Measurements from ENCODE around the gene ZNF746. TPM values are rescaled to one million over a fixed set of nuclear protein-coding genes. Genes with fewer than 3 reads are reported as not detected.
A peak's percentile ranks its signal among the peaks of the same experiment; 100 is the strongest.

ZNF746 gene
- total RNA-seq, 1 experiment from 2014 or later = 17.1 TPM

- TF ChIP-seq CTCF (IDR thresholded peaks at IDR 0.05) = no peak
- no peak for TF ChIP-seq EMX1 (CRISPR knock-in tag; IDR thresholded peaks at IDR 0.05)
- no peak for TF ChIP-seq JUN (CRISPR knock-in tag; IDR thresholded peaks at IDR 0.05)
- TF ChIP-seq AR (CRISPR knock-in tag; IDR thresholded peaks at IDR 0.05) = no peak
- TF ChIP-seq NFE2L1 (CRISPR knock-in tag; IDR thresholded peaks at IDR 0.05) = no peak
- TF ChIP-seq ZMAT4 (CRISPR knock-in tag; IDR thresholded peaks at IDR 0.05) = no peak
- no peak for TF ChIP-seq IRF2 (CRISPR knock-in tag; IDR thresholded peaks at IDR 0.05; ENCODE audit: borderline replicate concordance, low read depth)
- TF ChIP-seq ZNF425 (CRISPR knock-in tag; conservative IDR thresholded peaks at IDR 0.05) = no peak
- peak overlapping the region; percentile 61 for H3K4me3 Mint-ChIP-seq
- DNase-seq (ENCODE audit: low spot score) = no peak
- peaks cover 7% of the 10 kb centered on the region for H3K36me3 Mint-ChIP-seq
- H3K27ac Mint-ChIP-seq = no peak overlapping the region
- CTCF ChIA-PET = no interaction called here
- no peaks in the 10 kb centered on the region for H3K9me3 Mint-ChIP-seq
- ATAC-seq = no peak
- POLR2A ChIA-PET = interaction anchor here (0.7 kb wide), 1 partner anchor 124 kb away, joined by 3 read pairs; no protein-coding TSS in a partner anchor
- H3K4me1 Mint-ChIP-seq = peaks cover 17% of the 10 kb centered on the region
- H3K27me3 Mint-ChIP-seq (ENCODE audit: low read depth) = peaks cover 32% of the 10 kb centered on the region
Observed at GRCh38 chr7:149458235-149458634, 39.4 kb downstream of the ZNF746 start.

- no peak for DNase-seq (ENCODE audit: low spot score)
- POLR2A ChIA-PET = no interaction called here
- Mint-ChIP-seq H3K27ac (no peak overlapping the region), H3K36me3 (peaks cover 9% of the 10 kb centered on the region), H3K4me1 (peaks cover 17% of the 10 kb centered on the region), H3K4me3 (no peak overlapping the region; the same call in 1 of the 2 replicates), H3K27me3 (ENCODE audit: low read depth) (peaks cover 32% of the 10 kb centered on the region), H3K9me3 (no peaks in the 10 kb centered on the region)
- CTCF ChIA-PET = no interaction called here
- no peak for ATAC-seq
- TF ChIP-seq PRDM15 (CRISPR knock-in tag; IDR thresholded peaks at IDR 0.05) (no peak), TCF7 (CRISPR knock-in tag; IDR thresholded peaks at IDR 0.05; ENCODE audit: low read depth) (no peak), ZNF532 (CRISPR knock-in tag; IDR thresholded peaks at IDR 0.05; ENCODE audit: borderline replicate concordance) (no peak), ATF3 (CRISPR knock-in tag; conservative IDR thresholded peaks at IDR 0.05) (no peak), PREB (CRISPR knock-in tag; IDR thresholded peaks at IDR 0.05; ENCODE audit: borderline replicate concordance) (no peak), ZBTB21 (CRISPR knock-in tag; IDR thresholded peaks at IDR 0.05; ENCODE audit: borderline replicate concordance) (no peak), CBFB (CRISPR knock-in tag; IDR thresholded peaks at IDR 0.05; ENCODE audit: low read depth) (no peak), CREB1 (CRISPR knock-in tag; IDR thresholded peaks at IDR 0.05) (no peak), E2F5 (CRISPR knock-in tag; IDR thresholded peaks at IDR 0.05) (no peak)
Observed at GRCh38 chr7:149457766-149458165, 39.8 kb downstream of the ZNF746 start.
